DND-41 (cell line): ENCODE measurements around the gene BRCA2.

Experiments used
- ATAC-seq: fragments of 200-7000 bp; cut with Tn5 transposase; 3 replicates; pipeline ENCODE4 v1.9.1; 2021; ENCODE audit warnings: low read depth; ENCODE audit not compliant: insufficient read depth
- DNase-seq: peaks from one replicate; pipeline ENCODE4 v3.0.0-alpha.2; 2020
- H2AFZ ChIP-seq: 2 replicates; pipeline ENCODE4 v1.6.0; 2012; ENCODE audit warnings: low read depth, low read length
- H3K27ac ChIP-seq: 2 replicates; pipeline ENCODE4 v1.5.1; 2012; ENCODE audit warnings: low read length, inconsistent platforms
- H3K27me3 ChIP-seq: fragments of 200-600 bp; sonication (generic); 2 replicates; pipeline ENCODE4 v1.6.0; 2012; ENCODE audit warnings: low read length, mild to moderate bottlenecking, inconsistent platforms; ENCODE audit not compliant: insufficient read depth, poor library complexity
- H3K36me3 ChIP-seq: 2 replicates; pipeline ENCODE4 v1.5.1; 2012; ENCODE audit warnings: low read length, inconsistent platforms; ENCODE audit not compliant: insufficient read depth
- H3K4me1 ChIP-seq: 2 replicates; pipeline ENCODE4 v1.5.1; 2012; ENCODE audit warnings: mild to moderate bottlenecking, low read length; ENCODE audit not compliant: insufficient read depth
- H3K4me2 ChIP-seq: 2 replicates; pipeline ENCODE4 v1.6.0; 2012; ENCODE audit warnings: mild to moderate bottlenecking, moderate library complexity, low read length, inconsistent platforms; ENCODE audit not compliant: insufficient read depth
- H3K4me3 ChIP-seq, 2 experiments: fragments of 200-600 bp in 1 of 2; shearing (Covaris generic) in 1 of 2; 2 replicates each; pipeline ENCODE4 v1.5.1; 2012 to 2016; ENCODE audit warnings: inconsistent platforms in 2 of 2, low read length in 2 of 2, mild to moderate bottlenecking in 2 of 2, low read depth in 1 of 2, moderate library complexity in 1 of 2
- H3K79me2 ChIP-seq: 2 replicates; pipeline ENCODE4 v1.6.0; 2012; ENCODE audit warnings: low read length, inconsistent platforms; ENCODE audit not compliant: insufficient read depth
- H3K9ac ChIP-seq: 2 replicates; pipeline ENCODE4 v1.6.0; 2012; ENCODE audit warnings: low read depth, mild to moderate bottlenecking, inconsistent platforms, low read length, moderate library complexity
- H3K9me3 ChIP-seq: 2 replicates; pipeline ENCODE4 v1.5.1; 2012; ENCODE audit warnings: low read length, moderate library complexity, mild to moderate bottlenecking, inconsistent platforms; ENCODE audit not compliant: insufficient read depth, severe bottlenecking
- H4K20me1 ChIP-seq: 2 replicates; pipeline ENCODE4 v1.6.0; 2012; ENCODE audit warnings: low read length; ENCODE audit not compliant: insufficient read depth
- EZH2 ChIP-seq: IDR thresholded peaks from 3 replicates; pipeline ENCODE4 v1.6.1; 2012; ENCODE audit warnings: borderline replicate concordance, low read depth, mild to moderate bottlenecking, moderate library complexity, low read length, inconsistent platforms; ENCODE audit not compliant: severe bottlenecking
- TF ChIP-seq, protein P1 (sequence below): IDR thresholded peaks from 2 replicates; pipeline ENCODE4 v1.5.1; 2012; ENCODE audit warnings: borderline replicate concordance, low read length, moderate library complexity, mild to moderate bottlenecking; ENCODE audit not compliant: poor library complexity, severe bottlenecking; ENCODE audit errors: extremely low read depth

The BRCA2 gene

GRCh38 chr13:32309312-32310133, 5.8 kb upstream of the BRCA2 start:
- Histone ChIP-seq H3K27me3 (no peaks in the 10 kb centered on the region), H3K4me1 (peaks cover 15% of the 10 kb centered on the region), H3K36me3 (no peaks in the 10 kb centered on the region), H3K9ac (no peak overlapping the region), H2AFZ (peak overlapping the region; percentile 62), H3K9me3 (peaks cover 2% of the 10 kb centered on the region), H4K20me1 (no peaks in the 10 kb centered on the region), H3K27ac (0 out of 2 replicates have a peak overlapping the region, but pooled peaks have one; percentile 39), H3K79me2 (peaks cover 2% of the 10 kb centered on the region; the same call in 1 of the 2 replicates), H3K4me3 (no peak overlapping the region), H3K4me2 (no peak overlapping the region)
- TF ChIP-seq, protein P1, sequence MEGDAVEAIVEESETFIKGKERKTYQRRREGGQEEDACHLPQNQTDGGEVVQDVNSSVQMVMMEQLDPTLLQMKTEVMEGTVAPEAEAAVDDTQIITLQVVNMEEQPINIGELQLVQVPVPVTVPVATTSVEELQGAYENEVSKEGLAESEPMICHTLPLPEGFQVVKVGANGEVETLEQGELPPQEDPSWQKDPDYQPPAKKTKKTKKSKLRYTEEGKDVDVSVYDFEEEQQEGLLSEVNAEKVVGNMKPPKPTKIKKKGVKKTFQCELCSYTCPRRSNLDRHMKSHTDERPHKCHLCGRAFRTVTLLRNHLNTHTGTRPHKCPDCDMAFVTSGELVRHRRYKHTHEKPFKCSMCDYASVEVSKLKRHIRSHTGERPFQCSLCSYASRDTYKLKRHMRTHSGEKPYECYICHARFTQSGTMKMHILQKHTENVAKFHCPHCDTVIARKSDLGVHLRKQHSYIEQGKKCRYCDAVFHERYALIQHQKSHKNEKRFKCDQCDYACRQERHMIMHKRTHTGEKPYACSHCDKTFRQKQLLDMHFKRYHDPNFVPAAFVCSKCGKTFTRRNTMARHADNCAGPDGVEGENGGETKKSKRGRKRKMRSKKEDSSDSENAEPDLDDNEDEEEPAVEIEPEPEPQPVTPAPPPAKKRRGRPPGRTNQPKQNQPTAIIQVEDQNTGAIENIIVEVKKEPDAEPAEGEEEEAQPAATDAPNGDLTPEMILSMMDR: no peak
- no peak for TF ChIP-seq EZH2
- peak; percentile 54; the same call in 1 of the 3 replicates for ATAC-seq
- no peak for DNase-seq

DNA sequence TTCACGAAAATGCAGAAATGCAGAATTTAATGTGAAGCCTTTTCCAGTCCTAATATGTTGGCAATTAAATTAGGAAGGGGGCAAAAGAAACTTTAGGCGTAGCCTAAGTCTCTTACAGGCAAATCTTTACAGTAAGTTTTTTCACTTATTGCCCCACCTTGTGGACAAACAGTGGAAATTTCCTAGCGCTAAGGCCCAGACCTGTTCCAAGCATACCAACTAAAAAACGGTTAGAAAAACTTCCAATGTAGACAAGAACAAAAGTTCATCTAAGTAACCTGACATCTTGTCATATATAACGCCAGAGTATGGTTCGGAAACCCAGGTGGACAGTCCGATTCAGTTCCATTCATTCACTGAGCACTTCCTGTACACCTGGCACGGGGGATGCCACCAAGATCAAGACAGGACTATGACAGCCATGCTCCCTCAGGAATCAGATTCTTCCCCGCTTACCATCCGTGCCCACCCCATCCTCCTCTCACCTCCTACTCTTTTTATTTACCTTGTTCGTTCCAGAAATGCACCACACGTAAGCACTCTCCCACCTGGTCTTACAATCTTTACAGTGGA, 5.1 kb upstream of the BRCA2 start:
- TF ChIP-seq EZH2: no peak
- TF ChIP-seq, protein P1: peak; percentile 61
- Histone ChIP-seq H3K9ac (no peak overlapping the region), H3K4me2 (no peak overlapping the region), H4K20me1 (no peaks in the 10 kb centered on the region), H3K27me3 (no peaks in the 10 kb centered on the region), H3K4me3 (no peak overlapping the region), H3K79me2 (peaks cover 4% of the 10 kb centered on the region; the same call in 1 of the 2 replicates), H3K4me1 (peaks cover 22% of the 10 kb centered on the region), H3K36me3 (no peaks in the 10 kb centered on the region), H3K27ac (no peak overlapping the region), H2AFZ (no peak overlapping the region), H3K9me3 (peaks cover 2% of the 10 kb centered on the region)
- ATAC-seq (no peak; the same call in 2 of the 3 replicates), DNase-seq (peak; percentile 10)

GRCh38 chr13:32311188-32311897, 4.0 kb upstream of the BRCA2 start:
- Histone ChIP-seq H4K20me1 (no peaks in the 10 kb centered on the region), H3K9me3 (no peaks in the 10 kb centered on the region), H3K4me1 (peaks cover 26% of the 10 kb centered on the region), H3K27me3 (no peaks in the 10 kb centered on the region), H3K79me2 (peaks cover 13% of the 10 kb centered on the region), H3K27ac (no peak overlapping the region), H3K4me3 (no peak overlapping the region), H3K36me3 (peaks cover 4% of the 10 kb centered on the region; the same call in 1 of the 2 replicates), H3K9ac (no peak overlapping the region), H2AFZ (no peak overlapping the region), H3K4me2 (no peak overlapping the region)
- TF ChIP-seq, protein P1: no peak
- TF ChIP-seq EZH2: no peak
- DNase-seq (no peak), ATAC-seq (no peak)
